GM18870 (cell line): Measurements from ENCODE around the gene RFX2.
"Not testable (repeated sequence)": the region's sequence is repeated elsewhere in the genome, so short reads cannot be mapped to it uniquely, and the experiment has no call there.

ENCODE experiments used
- ATAC-seq: cut with Tn5 transposase; IDR thresholded peaks from one replicate; pipeline ENCODE4 v1.9.1; 2021; ENCODE audit warnings: moderate library complexity; ENCODE audit not compliant: unreplicated experiment

The RFX2 gene

DNA sequence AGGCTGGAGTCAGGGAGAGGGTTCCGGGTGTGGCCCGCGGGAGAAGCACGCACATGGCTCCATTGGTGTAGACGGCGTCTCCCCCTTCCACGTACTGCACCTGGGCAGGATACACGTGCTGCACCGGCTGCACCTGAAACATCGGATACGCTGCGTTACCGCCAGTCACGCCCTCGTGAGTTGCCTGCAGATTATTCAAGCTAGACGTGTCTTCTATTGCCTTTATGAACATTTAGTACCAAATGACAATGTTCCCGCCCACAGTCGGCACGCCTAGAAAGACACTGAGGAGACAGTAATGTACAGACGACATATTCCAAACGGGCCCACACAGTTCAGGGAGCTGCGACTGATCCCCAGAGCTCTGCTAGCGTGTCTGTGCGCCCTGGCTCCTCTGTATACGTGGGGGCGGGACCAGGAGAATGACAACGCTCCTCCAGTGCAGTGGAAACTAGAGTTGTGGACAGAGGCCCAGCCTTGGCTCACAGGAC, 68.3 kb downstream of the RFX2 start:
- no peak for ATAC-seq

DNA sequence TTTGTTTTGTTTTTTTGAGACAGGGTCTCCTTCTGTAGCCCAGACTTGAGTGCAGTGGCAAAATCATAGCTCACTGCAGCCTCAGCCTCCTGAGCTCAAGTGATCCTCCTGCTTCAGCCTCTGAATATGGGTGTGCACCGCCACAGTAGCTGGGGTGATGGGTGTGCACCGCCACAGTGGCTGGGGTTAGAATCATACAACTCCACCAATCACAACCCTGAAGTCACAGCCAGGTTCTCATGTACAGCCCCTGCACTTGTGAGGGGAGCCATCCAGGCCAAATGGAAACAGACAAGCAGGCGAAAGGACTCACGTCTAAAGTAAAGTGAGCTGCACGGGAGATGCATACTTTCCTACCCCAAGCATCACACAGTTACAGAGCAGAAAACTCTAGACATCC, 69.2 kb downstream of the RFX2 start:
- no peak for ATAC-seq

DNA sequence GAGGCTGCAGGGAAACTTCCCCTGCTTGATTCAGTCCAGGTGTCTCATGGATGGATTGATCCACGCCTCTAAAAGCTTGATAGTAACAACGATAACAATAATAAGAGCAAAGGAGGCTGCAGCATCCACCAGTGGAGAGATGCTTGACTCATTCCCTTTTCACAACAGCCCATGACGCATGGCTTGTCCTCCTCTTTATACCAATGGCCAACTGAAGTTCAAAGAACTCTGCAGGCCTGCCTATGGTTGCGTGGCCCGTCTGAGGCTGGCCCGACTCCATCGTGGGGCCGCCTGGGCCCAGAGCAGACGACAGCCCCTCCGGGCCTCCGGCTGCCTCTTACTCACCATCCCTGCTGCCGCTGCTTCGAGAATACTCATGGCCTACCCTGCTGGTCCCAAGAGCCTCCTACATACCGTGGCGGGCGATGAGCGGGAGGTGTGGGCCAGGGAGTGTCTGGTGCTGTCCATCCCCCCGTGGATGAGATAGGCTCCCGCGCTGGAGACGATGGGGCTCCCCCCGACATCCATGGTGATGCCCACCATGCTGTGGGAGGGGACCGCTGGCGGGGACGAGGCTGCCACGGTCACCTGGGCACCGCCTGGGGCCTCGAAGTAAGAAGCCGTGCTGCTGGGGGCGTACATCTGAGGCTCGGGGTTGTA, 70.6 kb downstream of the RFX2 start:
- ATAC-seq: no peak

DNA sequence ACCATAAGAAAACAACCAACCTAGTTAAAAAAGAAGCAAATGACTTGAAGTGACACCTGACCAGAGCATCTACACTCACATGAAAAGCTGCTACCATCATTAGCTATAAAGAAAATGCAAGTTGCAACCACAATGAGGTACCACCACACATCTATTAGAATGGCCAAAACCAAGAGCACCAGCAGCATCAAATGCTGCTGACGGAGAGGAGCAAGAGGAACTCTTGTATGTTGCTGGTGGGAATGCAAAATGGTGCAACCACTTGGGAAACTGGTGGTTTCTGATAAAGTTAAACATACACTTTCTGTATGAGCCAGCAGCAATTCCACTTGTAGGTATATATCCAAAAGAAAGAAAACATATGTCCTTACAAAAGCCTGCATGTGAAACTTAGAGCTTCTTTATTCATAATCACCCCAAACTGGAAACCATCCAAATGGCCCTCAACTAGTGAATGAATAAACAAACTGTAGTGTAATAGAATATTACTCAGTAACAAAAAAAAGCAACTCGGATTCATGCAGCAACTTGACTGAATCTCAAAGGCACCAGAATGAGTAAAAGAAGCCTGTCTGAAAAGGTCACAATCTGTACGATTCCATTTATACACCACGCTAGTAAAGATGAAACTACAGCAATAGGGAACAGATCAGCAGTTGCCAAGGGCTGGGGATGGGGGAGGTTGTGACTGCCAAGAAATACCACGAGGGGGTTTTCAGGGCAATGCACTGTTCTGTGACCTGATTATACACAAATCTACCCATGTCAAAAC, 71.5 kb downstream of the RFX2 start:
- ATAC-seq: no peak

DNA sequence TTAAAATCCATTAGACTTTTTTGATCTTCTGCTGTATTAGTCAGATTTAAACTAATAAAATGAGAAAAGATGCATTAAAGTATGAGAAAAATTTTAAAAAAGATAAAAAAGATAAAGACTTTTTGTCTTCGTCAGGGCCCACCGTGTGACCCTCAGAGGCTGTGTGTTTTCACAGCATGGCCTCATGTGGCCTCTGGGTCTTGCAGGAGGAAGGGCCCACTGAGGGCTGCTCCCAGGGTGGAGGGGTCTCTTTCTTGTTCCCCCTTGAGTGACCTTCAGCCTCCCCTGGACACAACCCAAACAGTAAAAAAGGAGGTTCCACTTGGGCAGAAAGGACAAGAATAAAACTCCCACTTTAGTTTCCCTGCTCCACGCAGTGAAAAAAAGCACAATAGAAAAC, 75.3 kb downstream of the RFX2 start:
- no peak for ATAC-seq

- ATAC-seq: no peak
Observed at GRCh38 chr19:6034512-6034911, 75.8 kb downstream of the RFX2 start.

DNA sequence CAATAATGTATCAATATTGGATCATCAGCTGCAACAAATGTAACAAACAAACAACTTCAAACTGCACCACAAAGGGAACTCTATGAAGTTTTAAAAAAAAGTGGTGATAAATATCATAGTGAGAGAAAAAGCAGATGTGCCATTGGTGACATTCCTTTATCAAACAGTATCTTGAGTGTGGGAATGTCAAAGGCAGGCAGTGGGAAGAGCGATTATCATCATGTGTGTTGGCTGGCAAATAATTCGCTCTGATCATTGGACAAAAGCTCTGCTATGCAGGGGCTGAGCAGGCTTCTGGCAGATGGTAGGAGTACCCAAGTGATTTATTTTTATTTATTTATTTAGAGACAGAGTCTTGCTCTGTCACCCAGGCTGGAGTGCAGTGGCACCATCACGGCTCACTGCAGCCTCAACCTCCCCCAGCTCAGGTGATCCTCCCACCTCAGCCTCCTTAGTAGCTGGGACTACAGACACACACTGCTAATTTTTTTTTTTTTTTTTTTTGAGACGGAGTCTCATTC, 76.5 kb downstream of the RFX2 start:
- ATAC-seq: no peak

DNA sequence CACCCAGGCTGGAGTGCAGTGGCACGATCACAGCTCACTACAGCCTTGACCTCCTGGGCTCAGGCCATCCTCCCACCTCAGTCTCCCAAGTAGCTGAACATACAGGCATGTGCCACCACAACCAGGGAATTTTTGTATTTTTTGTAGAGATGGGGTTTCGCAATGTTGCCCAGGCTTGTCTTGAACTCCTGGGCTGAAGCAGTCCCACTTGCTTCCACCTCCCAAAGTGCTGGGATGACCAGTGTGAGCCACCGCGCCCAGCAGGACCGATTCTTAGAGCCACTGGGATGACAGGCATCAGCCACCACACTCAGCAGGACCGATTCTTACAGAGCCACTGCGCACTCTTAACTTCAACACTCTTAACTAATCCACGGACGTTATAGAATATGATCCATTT, 77.5 kb downstream of the RFX2 start:
- ATAC-seq: no peak

DNA sequence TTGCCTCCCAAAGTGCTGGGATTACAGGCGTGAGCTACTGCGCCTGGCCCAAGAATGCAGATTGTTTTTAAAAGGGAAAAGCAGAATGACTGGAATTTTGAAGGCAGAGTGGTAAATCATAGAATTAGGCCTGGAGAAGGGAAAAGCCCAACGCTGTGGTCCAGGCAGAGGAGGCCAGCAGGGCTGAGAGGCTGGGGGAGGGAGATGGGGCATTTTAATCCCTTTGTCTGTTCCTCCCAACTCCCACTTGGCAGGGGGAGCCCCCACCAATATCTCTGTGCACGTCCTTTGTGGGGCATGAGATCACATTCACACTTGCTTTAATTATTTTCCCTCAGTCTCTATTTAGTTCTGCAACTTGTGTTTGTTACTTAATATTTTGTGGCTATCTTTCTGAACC, 77.9 kb downstream of the RFX2 start:
- no peak for ATAC-seq

GRCh38 chr19:6030214-6030507, 80.1 kb downstream of the RFX2 start:
- ATAC-seq: no peak

- ATAC-seq: no peak
Observed at GRCh38 chr19:6026390-6027227, 83.7 kb downstream of the RFX2 start.

DNA sequence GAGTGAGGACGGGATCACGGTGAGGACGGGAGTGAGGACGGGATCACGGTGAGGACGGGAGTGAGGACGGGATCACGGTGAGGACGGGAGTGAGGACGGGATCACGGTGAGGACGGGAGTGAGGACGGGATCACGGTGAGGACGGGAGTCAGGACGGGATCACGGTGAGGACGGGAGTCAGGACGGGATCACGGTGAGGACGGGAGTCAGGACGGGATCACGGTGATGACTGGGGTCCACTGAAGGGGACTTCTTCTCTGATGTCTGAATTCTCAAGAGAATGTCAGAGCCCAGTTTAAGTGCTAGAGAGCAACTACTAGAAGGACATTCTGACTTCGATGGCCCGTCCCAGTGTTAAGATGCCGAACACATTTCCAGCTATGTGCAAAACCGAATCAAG, 85.5 kb downstream of the RFX2 start:
- not testable (repeated sequence) for ATAC-seq

DNA sequence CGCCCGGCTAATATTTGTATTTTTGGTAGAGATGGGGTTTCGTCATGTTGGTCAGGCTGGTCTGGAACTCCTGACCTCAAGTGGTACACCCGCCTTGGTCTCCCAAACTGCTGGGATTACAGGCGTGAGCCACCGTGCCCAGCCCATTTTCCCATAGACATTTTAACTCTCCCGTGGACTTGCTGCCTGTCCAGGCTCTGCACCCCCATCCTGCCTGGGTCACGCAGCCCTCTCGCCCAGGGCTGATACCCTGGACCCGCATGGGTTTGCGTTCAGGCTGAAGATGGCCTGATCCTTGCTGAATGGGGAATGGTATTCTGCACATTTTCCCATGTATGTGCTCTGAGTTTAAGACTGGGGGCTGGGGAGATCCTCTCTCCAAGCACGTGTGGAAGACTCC, 86.4 kb downstream of the RFX2 start:
- ATAC-seq: no peak

GRCh38 chr19:6023085-6023682, 87.1 kb downstream of the RFX2 start:
- no peak for ATAC-seq

- no peak for ATAC-seq
Observed at GRCh38 chr19:6022570-6023064, 87.7 kb downstream of the RFX2 start.

GRCh38 chr19:6021878-6022569, 88.3 kb downstream of the RFX2 start:
- ATAC-seq: no peak

GRCh38 chr19:6020972-6021805, 89.1 kb downstream of the RFX2 start:
- no peak for ATAC-seq

- ATAC-seq: no peak
Observed at GRCh38 chr19:6020166-6020882, 90.0 kb downstream of the RFX2 start.

GRCh38 chr19:6018786-6019185, 91.5 kb downstream of the RFX2 start:
- no peak for ATAC-seq
